H1 (cell line): ENCODE measurements around the gene MYBL2. TPM values are rescaled to one million over a fixed set of nuclear protein-coding genes. Genes with fewer than 3 reads are reported as not detected.

Source experiments
- CTCF ChIA-PET: fragments of 300-600 bp; sonication (Branson Sonifier 250); formaldehyde crosslinking; loops from one replicate; lab custom pipeline; 2021; ENCODE audit not compliant: partially characterized antibody; lab: Charles Lee
- POLR2A ChIA-PET: fragments of 300-600 bp; sonication (Branson Sonifier 250); formaldehyde crosslinking; loops from one replicate; lab custom pipeline; 2021; ENCODE audit warnings: inconsistent platforms; ENCODE audit not compliant: partially characterized antibody; lab: Charles Lee
- DNase-seq, 2 experiments: peaks; one replicate each; pipeline versions ENCODE4 v3.0.0 to v3.0.0-alpha.2; 2010 to 2022; ENCODE audit warnings: low spot score in 2 of 2, low read depth in 1 of 2, mixed read lengths in 1 of 2
- FAIRE-seq: peaks from 2 replicates; lab custom pipeline; 2011; peaks lifted over from hg19 to GRCh38; lab: Jason Lieb, UNC
- H2AFZ ChIP-seq: 2 replicates; pipeline ENCODE4 v1.8.1; 2012; ENCODE audit warnings: low read length, inconsistent platforms
- H2AK5ac ChIP-seq: 2 replicates; pipeline ENCODE4 v1.6.1; 2013; ENCODE audit warnings: low read depth, low read length
- H2BK120ac ChIP-seq: replicated peaks from 2 replicates; pipeline ENCODE3; 2013; ENCODE audit warnings: low read depth, low read length, inconsistent platforms
- H2BK12ac ChIP-seq: 2 replicates; pipeline ENCODE4 v1.6.1; 2013; ENCODE audit warnings: low read depth, low read length
- H2BK15ac ChIP-seq: 2 replicates; pipeline ENCODE4 v1.6.1; 2013; ENCODE audit warnings: low read length
- H2BK20ac ChIP-seq: 2 replicates; pipeline ENCODE4 v1.6.1; 2013; ENCODE audit warnings: low read length
- H2BK5ac ChIP-seq: 2 replicates; pipeline ENCODE4 v1.6.1; 2013; ENCODE audit warnings: low read depth, low read length
- H3K14ac ChIP-seq: 2 replicates; pipeline ENCODE4 v1.6.1; 2013; ENCODE audit warnings: inconsistent platforms; ENCODE audit not compliant: insufficient read length
- H3K18ac ChIP-seq: 2 replicates; pipeline ENCODE4 v1.6.1; 2013; ENCODE audit warnings: low read length; ENCODE audit errors: extremely low read depth
- H3K23ac ChIP-seq: 2 replicates; pipeline ENCODE4 v1.6.1; 2013; ENCODE audit warnings: inconsistent platforms; ENCODE audit not compliant: insufficient read length
- H3K23me2 ChIP-seq: 2 replicates; pipeline ENCODE4 v1.6.1; 2013; ENCODE audit warnings: low read depth, low read length
- H3K27ac ChIP-seq: 2 replicates; pipeline ENCODE4 v1.6.1; 2011; ENCODE audit warnings: low read depth, low read length, inconsistent platforms
- H3K27me3 ChIP-seq, 4 experiments: replicated peaks in 1 of 4; 1 replicate in 1 of 4; 2 replicates in 3 of 4; pipeline versions ENCODE4 v1.6.1 to v1.8.1; 2011 to 2013; ENCODE audit warnings: low read length in 3 of 4, mild to moderate bottlenecking in 3 of 4, inconsistent platforms in 2 of 4, mixed read lengths in 2 of 4, moderate library complexity in 1 of 4; ENCODE audit not compliant: control insufficient read depth in 3 of 4, insufficient read depth in 3 of 4; ENCODE audit errors: extremely low read depth in 1 of 4
- H3K36me3 ChIP-seq, 4 experiments: 2 replicates each; pipeline versions ENCODE4 v1.6.1 to v1.8.1; 2011 to 2013; ENCODE audit warnings: mild to moderate bottlenecking in 4 of 4, low read length in 3 of 4, moderate library complexity in 2 of 4, control low read depth in 1 of 4, inconsistent platforms in 1 of 4; ENCODE audit not compliant: insufficient read depth in 4 of 4, control insufficient read depth in 2 of 4
- H3K4ac ChIP-seq: replicated peaks from 2 replicates; pipeline ENCODE3; 2013; ENCODE audit warnings: low read length, low read depth, mixed read lengths, inconsistent platforms; ENCODE audit not compliant: insufficient read length
- H3K4me1 ChIP-seq, 4 experiments: replicated peaks in 1 of 4; 1 replicate in 1 of 4; 2 replicates in 3 of 4; pipeline versions ENCODE4 v1.6.1 to v1.8.1; 2011 to 2013; ENCODE audit warnings: low read length in 3 of 4, inconsistent platforms in 2 of 4, mixed read lengths in 1 of 4; ENCODE audit not compliant: insufficient read depth in 4 of 4, control insufficient read depth in 3 of 4
- H3K4me2 ChIP-seq, 2 experiments: 2 replicates each; pipeline versions ENCODE4 v1.6.1 to v1.8.1; 2011 to 2013; ENCODE audit warnings: low read depth in 2 of 2, low read length in 2 of 2, control low read depth in 1 of 2, inconsistent platforms in 1 of 2, mild to moderate bottlenecking in 1 of 2; ENCODE audit not compliant: insufficient read depth in 1 of 2
- H3K4me3 ChIP-seq, 4 experiments: fragments of 200-600, 300-600 bp in 1 of 4; sonication (generic), shearing (Covaris generic), sonication (Bioruptor Twin) in 1 of 4; 2 replicates each; pipeline versions ENCODE4 v1.5.1 to v1.8.1; 2011 to 2016; ENCODE audit warnings: low read length in 4 of 4, low read depth in 3 of 4, control low read depth in 2 of 4, inconsistent platforms in 2 of 4, mild to moderate bottlenecking in 2 of 4, mixed read lengths in 1 of 4, moderate library complexity in 1 of 4; ENCODE audit not compliant: insufficient read depth in 2 of 4; ENCODE audit errors: extremely low read depth in 1 of 4
- H3K56ac ChIP-seq: replicated peaks from 2 replicates; pipeline ENCODE3; 2013; ENCODE audit warnings: low read depth, mild to moderate bottlenecking, mixed read lengths, low read length, inconsistent platforms; ENCODE audit not compliant: insufficient read length
- H3K79me1 ChIP-seq: 2 replicates; pipeline ENCODE4 v1.6.1; 2013; ENCODE audit warnings: low read depth, low read length, control low read depth
- H3K79me2 ChIP-seq, 2 experiments: 2 replicates each; pipeline versions ENCODE4 v1.6.1 to v1.8.1; 2012 to 2013; ENCODE audit warnings: low read length in 2 of 2, mild to moderate bottlenecking in 2 of 2, inconsistent platforms in 1 of 2; ENCODE audit not compliant: insufficient read depth in 2 of 2, control insufficient read depth in 1 of 2
- H3K9ac ChIP-seq, 4 experiments: replicated peaks in 1 of 4; 1 replicate in 1 of 4; 2 replicates in 3 of 4; pipeline versions ENCODE4 v1.6.1 to v1.8.1; 2011 to 2013; ENCODE audit warnings: low read depth in 3 of 4, low read length in 3 of 4, control low read depth in 2 of 4, mild to moderate bottlenecking in 2 of 4, moderate library complexity in 2 of 4, inconsistent platforms in 1 of 4; ENCODE audit errors: extremely low read depth in 1 of 4
- H3K9me3 ChIP-seq, 2 experiments: 2 replicates each; pipeline versions ENCODE4 v1.6.1 to v1.8.1; 2012 to 2013; ENCODE audit warnings: mild to moderate bottlenecking in 2 of 2, moderate library complexity in 2 of 2, control low read depth in 1 of 2, inconsistent platforms in 1 of 2, low read depth in 1 of 2, low read length in 1 of 2, mixed read lengths in 1 of 2; ENCODE audit not compliant: insufficient read depth in 2 of 2
- H4K20me1 ChIP-seq, 2 experiments: replicated peaks in 1 of 2; 2 replicates each; pipeline versions ENCODE3 to v1.8.1; 2011 to 2013; ENCODE audit warnings: inconsistent platforms in 2 of 2, low read length in 2 of 2, mild to moderate bottlenecking in 1 of 2; ENCODE audit not compliant: insufficient read depth in 2 of 2, control insufficient read depth in 1 of 2
- H4K5ac ChIP-seq: 2 replicates; pipeline ENCODE4 v1.6.1; 2013; ENCODE audit warnings: low read length, low read depth, mixed read lengths, inconsistent platforms; ENCODE audit not compliant: insufficient read length
- H4K8ac ChIP-seq: 2 replicates; pipeline ENCODE4 v1.8.0; 2013; ENCODE audit warnings: mild to moderate bottlenecking, moderate library complexity, low read length, inconsistent platforms; ENCODE audit not compliant: insufficient read depth; ENCODE audit errors: extremely low read depth
- H4K91ac ChIP-seq: replicated peaks from 2 replicates; pipeline ENCODE3; 2013; ENCODE audit warnings: low read length, mixed read lengths, inconsistent platforms; ENCODE audit not compliant: insufficient read length
- TBP ChIP-seq: IDR thresholded peaks from 2 replicates; pipeline ENCODE4 v1.6.1; 2011; ENCODE audit warnings: low read depth, low read length, improper control_type of control experiment
- WGBS, 2 experiments: shearing (Covaris generic) in 1 of 2; methylation state at CpG; one replicate each; pipeline versions ENCODE4 v1.1.6 to v1.1.7; 2013 to 2015; ENCODE audit warnings: low lambda C conversion rate in 2 of 2, mixed read lengths in 2 of 2, inconsistent platforms in 1 of 2, low coverage in 1 of 2, missing lambda C conversion rate in 1 of 2; ENCODE audit not compliant: insufficient replicate concordance in 2 of 2, insufficient coverage in 1 of 2, insufficient read length in 1 of 2; ENCODE audit errors: extremely low coverage in 1 of 2, missing lambda C conversion rate in 1 of 2; 5-methylcytosine and 5-hydroxymethylcytosine counted together
- polyA plus RNA-seq, 7 experiments: library from polyadenylated mRNA; depleted of rRNA in 3 of 7; stranded (reverse) in 5 of 7; unstranded in 2 of 7; fragments of >200 nt in 5 of 7; fragments of 200-250 nt in 2 of 7; gene quantifications; 1 replicate in 5 of 7; 2 replicates in 1 of 7; 4 replicates in 1 of 7; pipeline versions ENCODE4 v1.2.1 to v1.2.3, GENCODE V29; 2011 to 2013; ENCODE audit warnings: missing spikeins in 2 of 7, mixed read lengths in 2 of 7
- total RNA-seq: library from RNA; stranded (reverse); fragmentation: NEBNext Ultra II Directional; extraction: Animal tissue kit (Norgen Biotek cat#: 25700); gene quantifications from 2 replicates; pipeline ENCODE4 v1.2.1, GENCODE V29; 2021

Gene MYBL2
- total and polyA plus RNA-seq, 2 of the 8 experiments (the other 6 are each of a cell fraction or from before 2014, with no cell fraction given) = 75.3 to 207 TPM

- CTCF ChIA-PET = interaction anchor here (0.6 to 1.1 kb wide), 4 partner anchors 23 to 370 kb away, joined by 3 read pairs; no protein-coding TSS in a partner anchor
- Histone ChIP-seq H4K5ac (no peak overlapping the region), H3K36me3 (no peaks in the 10 kb centered on the region), H2BK20ac (no peak overlapping the region), H3K79me1 (no peaks in the 10 kb centered on the region), H3K4me1 (peaks cover 0 to 12% (median 2%) of the 10 kb centered on the region in 4 experiments; a peak in 3 of 7 replicates), H3K27me3 (no peaks in the 10 kb centered on the region; a peak in 1 of 7 replicates), H3K4me3 (no peak overlapping the region), H2AK5ac (no peak overlapping the region), H3K56ac (no peak overlapping the region), H3K9ac (no peak overlapping the region), H2BK5ac (no peak overlapping the region), H3K4me2 (no peak overlapping the region), H3K18ac (no peak overlapping the region), H3K79me2 (no peaks in the 10 kb centered on the region), H2BK120ac (no peak overlapping the region), H3K14ac (no peak overlapping the region), H3K23me2 (0 out of 2 replicates have a peak, but pooled peaks cover 2% of the 10 kb centered on the region)
- no peak for FAIRE-seq
- no peak for DNase-seq
- no peak for TF ChIP-seq TBP
- TF ChIP-seq, all 59 proteins: peak for 0
- no peak overlapping the region for H2BK12ac ChIP-seq
- H3K4ac ChIP-seq = no peak overlapping the region
- 90% methylated on average over 8 of the region's 8 CpGs; no CpG with 5 or more reads in 1 of the 2 experiments for WGBS, 2 experiments
- no peak overlapping the region for H2AFZ ChIP-seq
- H4K20me1 ChIP-seq = no peaks in the 10 kb centered on the region
- H2BK15ac ChIP-seq = no peak overlapping the region
- H3K9me3 ChIP-seq = no peaks in the 10 kb centered on the region
- no peak overlapping the region for H3K27ac ChIP-seq
- POLR2A ChIA-PET = interaction anchor here (0.7 to 1.3 kb wide), 3 partner anchors 51 to 187 kb away, joined by 3 to 4 read pairs (median 4); no protein-coding TSS in a partner anchor
- no peak overlapping the region for H4K8ac ChIP-seq
- no peak overlapping the region for H3K23ac ChIP-seq
- no peak overlapping the region for H4K91ac ChIP-seq
Measured at GRCh38 chr20:43722153-43722505, 55.2 kb downstream of the MYBL2 start.
